PC-3 (cell line): ENCODE measurements around the gene OR5K1.

ENCODE experiments used
- CTCF ChIP-seq: fragments of 300-600 bp; sonication (generic); conservative IDR thresholded peaks from 2 replicates; pipeline ENCODE4 v1.5.1; 2017; ENCODE audit warnings: antibody characterized with exemption, low read depth, mild to moderate bottlenecking, low read length
- EZH2phosphoT487 ChIP-seq: fragments of 300-600 bp; sonication (generic); IDR thresholded peaks from 2 replicates; pipeline ENCODE4 v1.6.1; 2018; ENCODE audit warnings: mild to moderate bottlenecking, antibody characterized with exemption, low read length, borderline replicate concordance

DNA sequence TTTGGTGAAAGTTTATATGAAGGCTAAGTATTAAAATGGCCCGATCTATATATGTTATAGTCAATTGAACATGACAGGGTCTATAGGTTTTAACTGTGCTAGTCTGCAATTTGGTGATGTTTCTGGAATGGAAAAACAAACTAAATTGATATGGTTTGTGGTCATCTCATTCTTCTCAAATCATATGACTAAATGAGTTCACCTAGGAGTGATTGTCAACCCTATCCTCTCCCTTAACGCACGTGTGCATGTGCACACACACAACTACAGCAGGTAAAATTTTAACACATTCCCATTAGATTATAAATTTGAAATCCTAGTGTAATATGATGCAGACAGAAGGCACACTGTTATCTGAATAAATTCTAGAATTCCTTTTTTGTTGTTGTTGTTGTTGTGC lies 50.7 kb downstream of the OR5K1 start:
- no peak for TF ChIP-seq CTCF
- no peak for TF ChIP-seq EZH2phosphoT487
